HG02623 (cell line): ENCODE measurements around the gene GIGYF1.

Source experiments
- ATAC-seq: cut with Tn5 transposase; IDR thresholded peaks from one replicate; pipeline ENCODE4 v1.9.1; 2021; ENCODE audit warnings: moderate library complexity; ENCODE audit not compliant: unreplicated experiment

Gene GIGYF1

DNA sequence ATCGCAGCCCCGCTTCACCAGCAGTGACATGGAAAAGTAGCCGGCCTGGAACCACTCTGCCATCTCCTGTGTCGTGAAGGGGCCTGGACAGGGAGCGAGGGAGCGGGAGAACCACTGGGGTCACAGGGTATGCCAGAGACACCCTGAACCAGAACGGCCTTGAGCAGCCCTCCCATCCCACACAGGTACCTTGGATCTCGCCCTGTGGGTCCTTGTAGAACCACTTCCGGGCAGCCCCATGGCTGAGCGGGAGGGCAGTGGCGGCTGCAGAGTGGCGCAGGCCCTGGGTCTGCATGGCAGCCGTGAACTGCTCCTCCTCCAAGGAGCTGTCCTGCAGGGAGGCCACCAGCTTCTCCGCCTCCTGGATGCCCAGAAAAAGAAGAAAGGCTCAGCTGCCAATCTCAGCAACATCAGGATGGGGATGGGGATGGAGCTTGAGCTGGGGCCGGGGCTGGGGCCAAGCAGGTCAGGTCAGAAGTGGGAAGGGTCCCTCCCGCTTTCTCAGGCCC is 9.5 kb downstream of the GIGYF1 start:
- no peak for ATAC-seq

GRCh38 chr7:100683659-100684533 is 10.2 kb downstream of the GIGYF1 start:
- no peak for ATAC-seq

GRCh38 chr7:100682991-100683658 is 10.9 kb downstream of the GIGYF1 start:
- ATAC-seq = no peak

GRCh38 chr7:100682228-100682741 is 11.8 kb downstream of the GIGYF1 start:
- ATAC-seq = no peak

- ATAC-seq = no peak
Observed at GRCh38 chr7:100681491-100682227, 12.4 kb downstream of the GIGYF1 start.

DNA sequence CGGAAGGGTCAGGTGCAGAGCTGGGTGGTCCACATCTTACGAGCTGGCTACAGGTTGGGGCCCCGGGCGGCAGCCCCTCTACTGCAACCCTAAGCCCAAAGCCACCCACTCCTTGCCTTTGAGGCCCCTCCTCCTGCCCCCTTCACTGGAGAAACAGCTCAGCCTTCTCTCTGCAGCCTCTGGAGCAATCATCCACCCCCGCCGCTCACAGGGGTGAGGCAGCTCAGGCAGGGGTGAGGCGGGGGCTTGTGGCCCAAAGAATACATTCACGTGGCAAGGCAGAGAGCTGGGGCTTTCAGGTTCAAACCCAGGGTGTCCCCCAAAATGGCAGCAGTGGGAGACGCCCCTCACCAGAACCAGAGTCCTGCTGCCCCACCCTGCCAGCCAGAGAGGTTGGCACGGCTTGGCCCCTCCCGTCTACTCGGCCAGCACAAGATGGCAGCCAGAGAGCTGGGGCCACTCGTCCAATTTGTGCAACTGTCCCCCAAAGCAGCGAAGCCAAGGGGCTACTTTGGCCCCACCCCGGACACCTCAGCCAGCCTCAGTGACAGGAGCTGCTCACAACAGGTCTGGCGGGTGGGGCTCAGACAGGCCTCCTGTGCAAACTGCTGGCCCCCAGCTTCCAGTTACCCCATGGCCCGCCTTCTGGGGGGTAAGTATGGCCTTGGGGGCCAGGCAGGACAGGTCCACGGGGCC is 13.3 kb downstream of the GIGYF1 start:
- ATAC-seq = no peak

- no peak for ATAC-seq
Observed at GRCh38 chr7:100679927-100680575, 14.0 kb downstream of the GIGYF1 start.

DNA sequence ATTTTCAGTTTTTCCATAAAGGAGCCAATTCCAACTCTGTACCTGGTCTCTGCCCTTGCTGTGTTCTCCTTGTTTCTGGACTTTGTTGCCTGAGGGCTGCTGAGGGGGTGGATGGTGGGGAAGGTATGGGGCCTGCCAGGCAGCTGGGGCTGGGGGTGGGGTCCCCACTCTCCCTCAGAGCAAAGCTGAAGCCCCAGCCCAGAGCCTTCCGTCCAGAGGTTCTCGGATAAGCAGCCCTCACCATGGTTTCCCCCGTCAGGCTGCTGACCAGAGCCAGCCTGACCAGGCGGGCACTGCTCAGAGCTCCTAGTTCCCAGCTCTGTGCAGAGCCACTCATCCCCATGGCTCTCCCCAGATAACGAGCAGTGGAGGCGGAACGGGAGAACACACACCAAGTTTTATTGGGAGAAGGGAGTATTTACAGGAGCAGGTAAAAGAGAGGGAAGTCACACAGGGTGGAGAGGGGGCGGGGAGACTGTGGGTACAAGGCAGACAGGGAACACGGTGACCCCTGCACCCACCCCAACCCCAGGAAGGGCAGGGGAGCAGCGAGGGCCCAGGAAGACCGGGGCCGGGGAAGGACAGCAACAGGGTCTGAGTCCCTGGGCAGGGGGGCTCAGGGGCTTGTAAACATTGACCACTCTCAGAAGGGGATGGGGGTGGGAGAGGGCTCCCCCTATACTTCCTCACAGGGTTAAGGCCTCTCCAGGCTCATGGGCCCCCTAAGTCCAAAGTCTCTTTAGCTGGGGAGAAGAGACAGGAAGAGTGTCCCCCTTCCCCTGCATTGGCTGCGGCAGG is 14.7 kb downstream of the GIGYF1 start:
- no peak for ATAC-seq

DNA sequence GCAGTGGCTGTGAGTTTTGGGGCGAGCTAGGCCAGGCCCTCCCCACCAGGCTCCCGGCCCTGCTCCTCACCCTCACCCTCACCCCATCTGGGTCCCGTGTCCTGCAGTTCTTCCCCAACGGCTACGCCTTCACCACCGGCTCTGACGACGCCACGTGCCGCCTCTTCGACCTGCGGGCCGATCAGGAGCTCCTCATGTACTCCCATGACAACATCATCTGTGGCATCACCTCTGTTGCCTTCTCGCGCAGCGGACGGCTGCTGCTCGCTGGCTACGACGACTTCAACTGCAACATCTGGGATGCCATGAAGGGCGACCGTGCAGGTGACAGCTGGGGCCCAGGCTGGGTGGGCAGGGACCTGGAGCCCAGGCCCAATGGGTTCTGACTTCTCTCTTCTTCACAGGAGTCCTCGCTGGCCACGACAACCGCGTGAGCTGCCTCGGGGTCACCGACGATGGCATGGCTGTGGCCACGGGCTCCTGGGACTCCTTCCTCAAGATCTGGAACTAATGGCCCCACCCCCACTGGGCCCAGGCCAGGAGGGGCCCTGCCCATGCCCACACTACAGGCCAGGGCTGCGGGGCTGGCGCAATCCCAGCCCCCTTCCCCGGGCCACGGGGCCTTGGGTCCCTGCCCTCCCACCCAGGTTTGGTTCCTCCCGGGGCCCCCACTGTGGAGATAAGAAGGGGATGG is 15.6 kb downstream of the GIGYF1 start:
- no peak for ATAC-seq

DNA sequence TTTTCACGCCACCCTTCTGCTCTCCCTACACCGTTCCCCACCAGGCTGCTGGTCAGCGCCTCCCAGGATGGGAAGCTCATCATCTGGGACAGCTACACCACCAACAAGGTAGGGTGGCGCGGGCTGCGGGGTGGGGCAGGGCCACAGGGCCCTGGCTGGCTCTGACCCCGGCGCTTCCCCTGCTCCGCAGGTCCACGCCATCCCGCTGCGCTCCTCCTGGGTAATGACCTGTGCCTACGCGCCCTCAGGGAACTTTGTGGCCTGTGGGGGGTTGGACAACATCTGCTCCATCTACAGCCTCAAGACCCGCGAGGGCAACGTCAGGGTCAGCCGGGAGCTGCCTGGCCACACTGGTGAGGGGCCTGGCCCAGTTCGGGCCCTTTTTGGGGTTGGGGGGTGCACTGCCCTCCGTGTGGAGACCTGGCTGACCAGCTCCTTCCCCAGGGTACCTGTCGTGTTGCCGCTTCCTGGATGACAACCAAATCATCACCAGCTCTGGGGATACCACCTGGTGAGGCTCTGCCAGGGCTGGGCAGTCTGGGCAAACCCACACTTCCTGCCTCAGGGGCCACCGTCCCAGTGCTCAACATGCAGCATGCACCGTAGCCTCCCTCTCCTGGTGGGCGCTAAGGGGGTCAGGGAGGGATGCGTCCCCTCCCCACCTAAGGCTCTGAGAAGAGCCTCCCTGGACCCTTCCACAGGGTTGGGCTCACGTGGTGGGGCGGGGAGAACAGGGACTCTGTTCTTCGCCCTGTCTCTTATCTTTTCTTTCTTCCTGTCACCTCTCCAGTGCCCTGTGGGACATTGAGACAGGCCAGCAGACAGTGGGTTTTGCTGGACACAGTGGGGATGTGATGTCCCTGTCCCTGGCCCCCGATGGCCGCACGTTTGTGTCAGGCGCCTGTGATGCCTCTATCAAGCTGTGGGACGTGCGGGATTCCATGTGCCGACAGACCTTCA is 16.5 kb downstream of the GIGYF1 start:
- no peak for ATAC-seq

- no peak for ATAC-seq
Observed at GRCh38 chr7:100676501-100677306, 17.3 kb downstream of the GIGYF1 start.

DNA sequence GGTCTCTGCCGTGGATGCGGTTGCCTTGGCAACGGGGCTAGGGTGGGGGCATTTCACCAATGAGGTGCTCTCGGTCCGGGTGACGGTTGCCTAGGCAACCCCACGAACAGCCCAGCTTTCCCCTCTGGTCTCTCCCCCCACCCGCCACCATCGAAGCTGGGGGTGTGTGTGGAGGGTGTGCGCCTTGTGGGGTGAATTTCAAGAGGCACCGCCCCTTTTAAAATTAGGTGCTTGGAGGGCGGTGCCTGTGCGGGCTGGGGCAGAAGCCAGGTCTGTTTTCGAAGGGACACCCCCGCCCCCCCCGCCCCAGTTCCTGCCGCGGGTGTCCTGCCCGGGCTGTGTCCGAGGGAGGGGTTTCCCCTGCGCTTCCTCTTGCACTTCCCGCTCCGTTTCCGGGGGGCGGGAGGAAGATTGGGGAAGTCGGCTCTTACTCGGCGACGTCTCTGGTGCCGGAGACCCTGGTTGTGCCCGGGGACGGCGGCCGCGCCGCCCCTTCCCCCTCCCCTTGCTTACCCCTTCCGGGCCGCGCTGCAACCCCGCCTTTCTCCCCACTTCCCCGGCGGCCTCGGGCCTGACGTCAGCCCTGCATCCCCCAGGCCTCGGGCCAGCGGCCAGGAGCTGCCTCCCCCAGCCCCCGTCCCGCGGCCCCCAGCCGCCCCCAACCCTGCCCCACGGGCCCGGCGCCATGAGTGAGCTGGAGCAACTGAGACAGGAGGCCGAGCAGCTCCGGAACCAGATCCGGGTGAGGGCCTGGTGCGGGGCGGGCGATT is 18.3 kb downstream of the GIGYF1 start:
- ATAC-seq = no peak

GRCh38 chr7:100675105-100675451 is 19.0 kb downstream of the GIGYF1 start:
- no peak for ATAC-seq

GRCh38 chr7:100674411-100675104 is 19.5 kb downstream of the GIGYF1 start:
- no peak for ATAC-seq

- no peak for ATAC-seq
Observed at GRCh38 chr7:100673942-100674410, 20.1 kb downstream of the GIGYF1 start.
